ENCODE results near the gene MGAT4B. TPM values are rescaled to one million over a fixed set of nuclear protein-coding genes. Genes with fewer than 3 reads are reported as not detected.

The MGAT4B gene
- total and polyA plus RNA-seq, 2 of the 4 experiments (the other 2 are of a cell fraction) = 73.7 to 155 TPM

GRCh38 chr5:179820483-179821297 lies 14.0 kb upstream of the MGAT4B start, which contains the start of gene SQSTM1 (continued):
- TF ChIP-seq MAZ (IDR thresholded peaks at IDR 0.05; ENCODE audit: borderline replicate concordance, low read depth, low read length) (peak; percentile 82), FOS (IDR thresholded peaks at IDR 0.05; ENCODE audit: low read depth, low read length) (no peak), POLR2A (IDR thresholded peaks at IDR 0.05; ENCODE audit: low read depth, low read length) (peak; percentile 99)

- peak overlapping the region; percentile 48 for H3K9ac ChIP-seq (ENCODE audit: low read depth, low read length)
- 71% methylated on average over 9 of the region's 12 CpGs; no CpG with 5 or more reads in 1 of the 2 experiments for WGBS, 2 experiments (ENCODE audit: extremely low coverage in 2 of 2, insufficient read length in 1 of 2)
- H3K9me1 ChIP-seq (ENCODE audit: insufficient read depth, low read length) = peaks cover 34% of the 10 kb centered on the region
- H4K20me1 ChIP-seq (ENCODE audit: insufficient read depth, low read length) = peaks cover 44% of the 10 kb centered on the region
- H2AFZ ChIP-seq (replicated peaks; ENCODE audit: low read length, poor library complexity) = peak overlapping the region; percentile 89
- ATAC-seq (ENCODE audit: low read depth) (no peak), DNase-seq (no peak)
- peak overlapping the region; percentile 82 to 89 for H4K8ac ChIP-seq (ENCODE audit: low read depth in 2 of 2, low read length in 2 of 2)
- ChIA-PET CTCF (no interaction called here), POLR2A (ENCODE audit: unreplicated experiment) (interaction anchor here (0.6 to 1.0 kb wide), 2 partner anchors 65 to 78 kb away, joined by 4 read pairs; no protein-coding TSS in a partner anchor)
- H2BK15ac ChIP-seq (ENCODE audit: low read depth, low read length) = peak overlapping the region; percentile 27; the same call in 2 of the 3 replicates
- peak overlapping the region; percentile 94 for H2BK5ac ChIP-seq (ENCODE audit: low read depth, low read length, poor library complexity, severe bottlenecking)
- peaks cover 39% of the 10 kb centered on the region for H3K4me1 ChIP-seq (ENCODE audit: control insufficient read depth, insufficient read depth, low read length)
- peak overlapping the region; percentile 84 for H4K5ac ChIP-seq (ENCODE audit: low read depth, low read length)
- H3K4me3 ChIP-seq (ENCODE audit: insufficient read depth, low read depth, low read length) = peak overlapping the region; percentile 38
- H4K91ac ChIP-seq (ENCODE audit: insufficient read depth, low read depth, low read length) = peak overlapping the region; percentile 93
- H3K23ac ChIP-seq (ENCODE audit: low read depth, low read length) = peak overlapping the region; percentile 92
- no peaks in the 10 kb centered on the region for H3K27me3 ChIP-seq (ENCODE audit: control insufficient read depth, insufficient read depth, low read length)
- BruUV-seq (replicated peaks) = no TSS peak
- peak overlapping the region; percentile 98 for H2AK5ac ChIP-seq (ENCODE audit: low read depth, low read length)
- H2BK120ac ChIP-seq (ENCODE audit: low read depth, low read length) = peak overlapping the region; percentile 98
- H3K4me2 ChIP-seq (ENCODE audit: low read depth, low read length) = peak overlapping the region; percentile 89
- H3K18ac ChIP-seq (ENCODE audit: low read depth, low read length) = peak overlapping the region; percentile 86
- peak overlapping the region; percentile 99 for H3K27ac ChIP-seq (ENCODE audit: insufficient read depth, low read length)
- H2BK20ac ChIP-seq (ENCODE audit: low read depth, low read length) = peak overlapping the region; percentile 94
- dilution Hi-C loops (cut with HindIII; ENCODE audit: low sequenced_read_pairs, unreplicated experiment) (no loop called here), intact Hi-C loops (cut with micrococcal nuclease) (loop anchor here (5.0 kb wide), 1 partner anchor 198 kb away; the partner anchor contains the start of gene HNRNPH1), in situ Hi-C loops (cut with MboI; ENCODE audit: low sequenced_read_pairs) (no loop called here)
- H3K79me1 ChIP-seq (ENCODE audit: low read depth in 1 of 2, low read length in 2 of 2) = peaks cover 11 to 54% of the 10 kb centered on the region in 2 experiments
- peaks cover 31% of the 10 kb centered on the region for H3K36me3 ChIP-seq (ENCODE audit: control insufficient read depth, insufficient read depth, low read length)
- H3K56ac ChIP-seq (ENCODE audit: extremely low read depth, insufficient read depth, low read length) = peak overlapping the region; percentile 80; the same call in 1 of the 2 replicates
- peak overlapping the region; percentile 98 for H3K4ac ChIP-seq (ENCODE audit: low read depth, low read length)
- H3K9me3 ChIP-seq (ENCODE audit: control insufficient read depth, insufficient read depth, low read length) = no peaks in the 10 kb centered on the region
- H3K14ac ChIP-seq (replicated peaks; ENCODE audit: low read depth, low read length) = peak overlapping the region; percentile 94
- peak overlapping the region; percentile 96 for H2AK9ac ChIP-seq (replicated peaks; ENCODE audit: low read depth, low read length, poor library complexity)
- TF ChIP-seq BHLHE40 (IDR thresholded peaks at IDR 0.05; ENCODE audit: low read depth, low read length) = no peak
- no peak for TF ChIP-seq RFX5 (IDR thresholded peaks at IDR 0.05; ENCODE audit: low read depth, low read length)
- no peak for TF ChIP-seq CTCF (conservative IDR thresholded peaks at IDR 0.05; ENCODE audit: low read depth, low read length)
- TF ChIP-seq RCOR1 (IDR thresholded peaks at IDR 0.05; ENCODE audit: insufficient replicate concordance, low read length) = no peak
- no peak for TF ChIP-seq CHD1 (IDR thresholded peaks at IDR 0.05; ENCODE audit: low read depth, low read length)
- TF ChIP-seq USF2 (IDR thresholded peaks at IDR 0.05; ENCODE audit: low read depth, low read length) = no peak
- TF ChIP-seq CEBPB (IDR thresholded peaks at IDR 0.05; ENCODE audit: low read depth, low read length) = no peak
- no peak for TF ChIP-seq SMC3 (IDR thresholded peaks at IDR 0.05; ENCODE audit: low read depth, low read length)
- no peak for TF ChIP-seq MAFK (IDR thresholded peaks at IDR 0.05; ENCODE audit: low read depth, low read length)
- no peak for TF ChIP-seq NFE2L2 (IDR thresholded peaks at IDR 0.05; ENCODE audit: low read depth, low read length)
- no peak for TF ChIP-seq POLR2A (IDR thresholded peaks at IDR 0.05; ENCODE audit: low read depth, low read length)
- TF ChIP-seq FOS (IDR thresholded peaks at IDR 0.05; ENCODE audit: low read depth, low read length) = no peak
Observed at GRCh38 chr5:179820127-179820482, 13.4 kb upstream of the MGAT4B start.

All from IMR-90 (cell line).